H1 (cell line): ENCODE data around the gene USP12. TPM values are rescaled to one million over a fixed set of nuclear protein-coding genes. Genes with fewer than 3 reads are reported as not detected.

Experiments used
- CTCF ChIA-PET: fragments of 300-600 bp; sonication (Branson Sonifier 250); formaldehyde crosslinking; loops from one replicate; lab custom pipeline; 2021; ENCODE audit not compliant: partially characterized antibody; lab: Charles Lee
- POLR2A ChIA-PET: fragments of 300-600 bp; sonication (Branson Sonifier 250); formaldehyde crosslinking; loops from one replicate; lab custom pipeline; 2021; ENCODE audit warnings: inconsistent platforms; ENCODE audit not compliant: partially characterized antibody; lab: Charles Lee
- DNase-seq, 2 experiments: peaks; one replicate each; pipeline versions ENCODE4 v3.0.0 to v3.0.0-alpha.2; 2010 to 2022; ENCODE audit warnings: low spot score in 2 of 2, low read depth in 1 of 2, mixed read lengths in 1 of 2
- FAIRE-seq: peaks from 2 replicates; lab custom pipeline; 2011; peaks lifted over from hg19 to GRCh38; lab: Jason Lieb, UNC
- H2AFZ ChIP-seq: 2 replicates; pipeline ENCODE4 v1.8.1; 2012; ENCODE audit warnings: low read length, inconsistent platforms
- H2AK5ac ChIP-seq: 2 replicates; pipeline ENCODE4 v1.6.1; 2013; ENCODE audit warnings: low read depth, low read length
- H2BK120ac ChIP-seq: replicated peaks from 2 replicates; pipeline ENCODE3; 2013; ENCODE audit warnings: low read depth, low read length, inconsistent platforms
- H2BK12ac ChIP-seq: 2 replicates; pipeline ENCODE4 v1.6.1; 2013; ENCODE audit warnings: low read depth, low read length
- H2BK15ac ChIP-seq: 2 replicates; pipeline ENCODE4 v1.6.1; 2013; ENCODE audit warnings: low read length
- H2BK20ac ChIP-seq: 2 replicates; pipeline ENCODE4 v1.6.1; 2013; ENCODE audit warnings: low read length
- H2BK5ac ChIP-seq: 2 replicates; pipeline ENCODE4 v1.6.1; 2013; ENCODE audit warnings: low read depth, low read length
- H3K14ac ChIP-seq: 2 replicates; pipeline ENCODE4 v1.6.1; 2013; ENCODE audit warnings: inconsistent platforms; ENCODE audit not compliant: insufficient read length
- H3K18ac ChIP-seq: 2 replicates; pipeline ENCODE4 v1.6.1; 2013; ENCODE audit warnings: low read length; ENCODE audit errors: extremely low read depth
- H3K23ac ChIP-seq: 2 replicates; pipeline ENCODE4 v1.6.1; 2013; ENCODE audit warnings: inconsistent platforms; ENCODE audit not compliant: insufficient read length
- H3K23me2 ChIP-seq: 2 replicates; pipeline ENCODE4 v1.6.1; 2013; ENCODE audit warnings: low read depth, low read length
- H3K27ac ChIP-seq: 2 replicates; pipeline ENCODE4 v1.6.1; 2011; ENCODE audit warnings: low read depth, low read length, inconsistent platforms
- H3K27me3 ChIP-seq, 4 experiments: replicated peaks in 1 of 4; 1 replicate in 1 of 4; 2 replicates in 3 of 4; pipeline versions ENCODE4 v1.6.1 to v1.8.1; 2011 to 2013; ENCODE audit warnings: low read length in 3 of 4, mild to moderate bottlenecking in 3 of 4, inconsistent platforms in 2 of 4, mixed read lengths in 2 of 4, moderate library complexity in 1 of 4; ENCODE audit not compliant: control insufficient read depth in 3 of 4, insufficient read depth in 3 of 4; ENCODE audit errors: extremely low read depth in 1 of 4
- H3K36me3 ChIP-seq, 4 experiments: 2 replicates each; pipeline versions ENCODE4 v1.6.1 to v1.8.1; 2011 to 2013; ENCODE audit warnings: mild to moderate bottlenecking in 4 of 4, low read length in 3 of 4, moderate library complexity in 2 of 4, control low read depth in 1 of 4, inconsistent platforms in 1 of 4; ENCODE audit not compliant: insufficient read depth in 4 of 4, control insufficient read depth in 2 of 4
- H3K4ac ChIP-seq: replicated peaks from 2 replicates; pipeline ENCODE3; 2013; ENCODE audit warnings: low read length, low read depth, mixed read lengths, inconsistent platforms; ENCODE audit not compliant: insufficient read length
- H3K4me1 ChIP-seq, 4 experiments: replicated peaks in 1 of 4; 1 replicate in 1 of 4; 2 replicates in 3 of 4; pipeline versions ENCODE4 v1.6.1 to v1.8.1; 2011 to 2013; ENCODE audit warnings: low read length in 3 of 4, inconsistent platforms in 2 of 4, mixed read lengths in 1 of 4; ENCODE audit not compliant: insufficient read depth in 4 of 4, control insufficient read depth in 3 of 4
- H3K4me2 ChIP-seq, 2 experiments: 2 replicates each; pipeline versions ENCODE4 v1.6.1 to v1.8.1; 2011 to 2013; ENCODE audit warnings: low read depth in 2 of 2, low read length in 2 of 2, control low read depth in 1 of 2, inconsistent platforms in 1 of 2, mild to moderate bottlenecking in 1 of 2; ENCODE audit not compliant: insufficient read depth in 1 of 2
- H3K4me3 ChIP-seq, 4 experiments: fragments of 200-600, 300-600 bp in 1 of 4; sonication (generic), shearing (Covaris generic), sonication (Bioruptor Twin) in 1 of 4; 2 replicates each; pipeline versions ENCODE4 v1.5.1 to v1.8.1; 2011 to 2016; ENCODE audit warnings: low read length in 4 of 4, low read depth in 3 of 4, control low read depth in 2 of 4, inconsistent platforms in 2 of 4, mild to moderate bottlenecking in 2 of 4, mixed read lengths in 1 of 4, moderate library complexity in 1 of 4; ENCODE audit not compliant: insufficient read depth in 2 of 4; ENCODE audit errors: extremely low read depth in 1 of 4
- H3K56ac ChIP-seq: replicated peaks from 2 replicates; pipeline ENCODE3; 2013; ENCODE audit warnings: low read depth, mild to moderate bottlenecking, mixed read lengths, low read length, inconsistent platforms; ENCODE audit not compliant: insufficient read length
- H3K79me1 ChIP-seq: 2 replicates; pipeline ENCODE4 v1.6.1; 2013; ENCODE audit warnings: low read depth, low read length, control low read depth
- H3K79me2 ChIP-seq, 2 experiments: 2 replicates each; pipeline versions ENCODE4 v1.6.1 to v1.8.1; 2012 to 2013; ENCODE audit warnings: low read length in 2 of 2, mild to moderate bottlenecking in 2 of 2, inconsistent platforms in 1 of 2; ENCODE audit not compliant: insufficient read depth in 2 of 2, control insufficient read depth in 1 of 2
- H3K9ac ChIP-seq, 4 experiments: replicated peaks in 1 of 4; 1 replicate in 1 of 4; 2 replicates in 3 of 4; pipeline versions ENCODE4 v1.6.1 to v1.8.1; 2011 to 2013; ENCODE audit warnings: low read depth in 3 of 4, low read length in 3 of 4, control low read depth in 2 of 4, mild to moderate bottlenecking in 2 of 4, moderate library complexity in 2 of 4, inconsistent platforms in 1 of 4; ENCODE audit errors: extremely low read depth in 1 of 4
- H3K9me3 ChIP-seq, 2 experiments: 2 replicates each; pipeline versions ENCODE4 v1.6.1 to v1.8.1; 2012 to 2013; ENCODE audit warnings: mild to moderate bottlenecking in 2 of 2, moderate library complexity in 2 of 2, control low read depth in 1 of 2, inconsistent platforms in 1 of 2, low read depth in 1 of 2, low read length in 1 of 2, mixed read lengths in 1 of 2; ENCODE audit not compliant: insufficient read depth in 2 of 2
- H4K20me1 ChIP-seq, 2 experiments: replicated peaks in 1 of 2; 2 replicates each; pipeline versions ENCODE3 to v1.8.1; 2011 to 2013; ENCODE audit warnings: inconsistent platforms in 2 of 2, low read length in 2 of 2, mild to moderate bottlenecking in 1 of 2; ENCODE audit not compliant: insufficient read depth in 2 of 2, control insufficient read depth in 1 of 2
- H4K5ac ChIP-seq: 2 replicates; pipeline ENCODE4 v1.6.1; 2013; ENCODE audit warnings: low read length, low read depth, mixed read lengths, inconsistent platforms; ENCODE audit not compliant: insufficient read length
- H4K8ac ChIP-seq: 2 replicates; pipeline ENCODE4 v1.8.0; 2013; ENCODE audit warnings: mild to moderate bottlenecking, moderate library complexity, low read length, inconsistent platforms; ENCODE audit not compliant: insufficient read depth; ENCODE audit errors: extremely low read depth
- H4K91ac ChIP-seq: replicated peaks from 2 replicates; pipeline ENCODE3; 2013; ENCODE audit warnings: low read length, mixed read lengths, inconsistent platforms; ENCODE audit not compliant: insufficient read length
- BACH1 ChIP-seq: IDR thresholded peaks from 2 replicates; pipeline ENCODE4 v1.6.1; 2012; ENCODE audit warnings: low read length, improper control_type of control experiment
- BCL11A ChIP-seq, 2 experiments: IDR thresholded peaks; one replicate each; pipeline ENCODE4 v1.6.1; 2011; ENCODE audit warnings: low read depth in 2 of 2, low read length in 2 of 2, mild to moderate bottlenecking in 2 of 2
- CHD2 ChIP-seq: IDR thresholded peaks from 2 replicates; pipeline ENCODE4 v1.6.1; 2012; ENCODE audit warnings: low read length, improper control_type of control experiment
- EGR1 ChIP-seq: IDR thresholded peaks from 2 replicates; pipeline ENCODE4 v1.6.1; 2011; ENCODE audit warnings: low read depth, low read length, borderline replicate concordance
- EZH2 ChIP-seq: fragments of 200-600 bp; sonication (generic); IDR thresholded peaks from 2 replicates; pipeline ENCODE4 v1.7.1; 2012; ENCODE audit warnings: low read depth, mild to moderate bottlenecking, moderate library complexity, low read length, inconsistent platforms; ENCODE audit not compliant: severe bottlenecking
- FOSL1 ChIP-seq: IDR thresholded peaks from 2 replicates; pipeline ENCODE4 v1.6.1; 2011; ENCODE audit warnings: mild to moderate bottlenecking, low read depth, low read length, moderate library complexity; ENCODE audit not compliant: insufficient read depth
- GABPA ChIP-seq: IDR thresholded peaks from 2 replicates; pipeline ENCODE4 v1.6.1; 2011; ENCODE audit warnings: mild to moderate bottlenecking, low read length, moderate library complexity, borderline replicate concordance; ENCODE audit not compliant: insufficient read depth
- NANOG ChIP-seq: IDR thresholded peaks from 2 replicates; pipeline ENCODE4 v1.6.1; 2011; ENCODE audit warnings: low read length, low read depth, mild to moderate bottlenecking, inconsistent platforms; ENCODE audit not compliant: insufficient read depth, poor library complexity, severe bottlenecking
- RBBP5 ChIP-seq: IDR thresholded peaks from 2 replicates; pipeline ENCODE4 v1.7.1; 2012; ENCODE audit warnings: low read depth, mild to moderate bottlenecking, inconsistent platforms, low read length, moderate library complexity, borderline replicate concordance
- RXRA ChIP-seq: IDR thresholded peaks from 2 replicates; pipeline ENCODE4 v1.6.1; 2011; ENCODE audit warnings: low read depth, mild to moderate bottlenecking, low read length, moderate library complexity; ENCODE audit not compliant: insufficient read depth
- SIN3A ChIP-seq, 2 experiments: IDR thresholded peaks in 1 of 2; conservative IDR thresholded peaks in 1 of 2; 2 replicates each; pipeline ENCODE4 v1.6.1; 2011 to 2012; ENCODE audit warnings: low read length in 2 of 2, improper control_type of control experiment in 1 of 2, low read depth in 1 of 2, mild to moderate bottlenecking in 1 of 2
- SIX5 ChIP-seq: IDR thresholded peaks from 2 replicates; pipeline ENCODE4 v1.6.1; 2011; ENCODE audit warnings: mild to moderate bottlenecking, low read depth, low read length
- TAF7 ChIP-seq: optimal IDR thresholded peaks from 2 replicates; pipeline ENCODE3; 2011; ENCODE audit warnings: low read depth, mild to moderate bottlenecking, inconsistent platforms, low read length, moderate library complexity, borderline replicate concordance
- YY1 ChIP-seq: IDR thresholded peaks from 2 replicates; pipeline ENCODE4 v1.6.1; 2011; ENCODE audit warnings: low read depth, mild to moderate bottlenecking, low read length
- polyA plus RNA-seq, 7 experiments: library from polyadenylated mRNA; depleted of rRNA in 3 of 7; stranded (reverse) in 5 of 7; unstranded in 2 of 7; fragments of >200 nt in 5 of 7; fragments of 200-250 nt in 2 of 7; gene quantifications; 1 replicate in 5 of 7; 2 replicates in 1 of 7; 4 replicates in 1 of 7; pipeline versions ENCODE4 v1.2.1 to v1.2.3, GENCODE V29; 2011 to 2013; ENCODE audit warnings: missing spikeins in 2 of 7, mixed read lengths in 2 of 7
- total RNA-seq: library from RNA; stranded (reverse); fragmentation: NEBNext Ultra II Directional; extraction: Animal tissue kit (Norgen Biotek cat#: 25700); gene quantifications from 2 replicates; pipeline ENCODE4 v1.2.1, GENCODE V29; 2021
- TF ChIP-seq, protein P1 (sequence below): IDR thresholded peaks from 2 replicates; pipeline ENCODE4 v1.6.1; 2012; ENCODE audit warnings: inconsistent platforms

The USP12 gene
- total and polyA plus RNA-seq, 2 of the 8 experiments (the other 6 are each of a cell fraction or from before 2014, with no cell fraction given) = 4.0 to 30.0 TPM

DNA sequence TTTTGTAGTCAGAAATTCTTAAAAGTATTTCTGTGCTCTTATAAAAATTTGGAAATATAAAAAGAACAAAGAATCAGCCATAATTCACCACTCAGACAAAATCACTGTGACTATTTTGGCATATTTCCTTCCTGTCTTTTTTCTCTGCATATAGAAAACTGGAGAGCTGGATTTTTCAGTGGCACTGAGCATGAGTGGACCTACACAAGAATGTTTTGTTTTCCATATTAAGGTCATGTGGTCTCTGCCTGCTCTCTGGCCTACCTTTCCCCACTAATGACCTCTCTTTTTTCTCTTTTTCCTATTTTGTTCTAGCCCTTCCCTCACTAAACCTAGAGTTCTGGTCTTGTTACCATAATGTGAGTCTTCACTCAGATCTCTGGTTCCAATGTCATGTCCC, 17.6 kb upstream of the USP12 start:
- H3K9ac ChIP-seq = no peak overlapping the region
- CTCF ChIA-PET = interaction anchor here (0.7 to 1.1 kb wide), 2 partner anchors 11 to 36 kb away, joined by 3 to 4 read pairs; no protein-coding TSS in a partner anchor
- no peak for TF ChIP-seq TAF7
- TF ChIP-seq NANOG = no peak
- TF ChIP-seq EZH2 = no peak
- TF ChIP-seq RXRA = no peak
- no peak for TF ChIP-seq EGR1
- no peak for TF ChIP-seq SIN3A (conservative IDR thresholded peaks at IDR 0.05 in 1 of 2, IDR thresholded peaks at IDR 0.05 in 1 of 2; ENCODE audit: low read depth in 1 of 2, low read length in 2 of 2)
- no peak for TF ChIP-seq RBBP5
- TF ChIP-seq CHD2 = no peak
- TF ChIP-seq BCL11A (IDR thresholded peaks at IDR 0.05; ENCODE audit: low read depth in 2 of 2, low read length in 2 of 2) = no peak
- TF ChIP-seq GABPA = no peak
- TF ChIP-seq YY1 = no peak
- TF ChIP-seq FOSL1 = no peak
- TF ChIP-seq SIX5 = no peak
- TF ChIP-seq, protein P1, sequence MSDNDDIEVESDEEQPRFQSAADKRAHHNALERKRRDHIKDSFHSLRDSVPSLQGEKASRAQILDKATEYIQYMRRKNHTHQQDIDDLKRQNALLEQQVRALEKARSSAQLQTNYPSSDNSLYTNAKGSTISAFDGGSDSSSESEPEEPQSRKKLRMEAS = no peak
- TF ChIP-seq BACH1 = no peak

More for the DNA sequence above, 17.6 kb upstream of the USP12 start:
- no peak overlapping the region for H4K5ac ChIP-seq
- no peak overlapping the region; the same call in 1 of the 2 replicates for H3K18ac ChIP-seq
- H3K23me2 ChIP-seq = no peaks in the 10 kb centered on the region
- H3K23ac ChIP-seq = no peak overlapping the region
- H3K14ac ChIP-seq = no peak overlapping the region
- no peak overlapping the region for H3K4me3 ChIP-seq
- H2AFZ ChIP-seq = no peak overlapping the region
- no peaks in the 10 kb centered on the region for H4K20me1 ChIP-seq
- H2BK12ac ChIP-seq = no peak overlapping the region
- H3K27me3 ChIP-seq = no peaks in the 10 kb centered on the region
- no peak overlapping the region for H3K4ac ChIP-seq
- H2AK5ac ChIP-seq = no peak overlapping the region
- POLR2A ChIA-PET = interaction anchor here (1.1 kb wide), 1 partner anchor 62 kb away, joined by 3 read pairs; the partner anchor contains the start of gene RPL21
- H4K8ac ChIP-seq = no peak overlapping the region
- H2BK120ac ChIP-seq = no peak overlapping the region
- FAIRE-seq (no peak), DNase-seq (no peak)
- H3K4me1 ChIP-seq = no peaks in the 10 kb centered on the region
- H3K4me2 ChIP-seq = no peak overlapping the region
- no peak overlapping the region for H2BK15ac ChIP-seq
- H3K36me3 ChIP-seq = no peaks in the 10 kb centered on the region
- no peak overlapping the region for H2BK20ac ChIP-seq
- no peak overlapping the region for H3K27ac ChIP-seq
- no peak overlapping the region for H4K91ac ChIP-seq
- H3K56ac ChIP-seq = no peak overlapping the region
- no peaks in the 10 kb centered on the region for H3K79me2 ChIP-seq
- no peak overlapping the region for H2BK5ac ChIP-seq
- H3K79me1 ChIP-seq = no peaks in the 10 kb centered on the region
- H3K9me3 ChIP-seq = no peaks in the 10 kb centered on the region
